WTC11 (cell line): ENCODE results near the gene DNAJC7. TPM values are rescaled to one million over a fixed set of nuclear protein-coding genes. Genes with fewer than 3 reads are reported as not detected.

ENCODE experiments used
- ATAC-seq: fragments of 200-7000 bp; cut with Tn5 transposase; 2 replicates; pipeline ENCODE4 v1.10.0; 2021; ENCODE audit warnings: mild to moderate bottlenecking, moderate library complexity
- CTCF ChIA-PET: fragments of 300-600 bp; sonication (Branson Sonifier 250); formaldehyde crosslinking; loops from one replicate; lab custom pipeline; 2021; ENCODE audit warnings: antibody characterized with exemption; lab: Charles Lee
- POLR2A ChIA-PET: fragments of 350-600 bp; sonication (Branson Sonifier 250); formaldehyde crosslinking; loops from one replicate; lab custom pipeline; 2021; ENCODE audit warnings: antibody characterized with exemption; lab: Charles Lee
- DNase-seq: peaks from one replicate; pipeline ENCODE4 v3.0.0; 2021; ENCODE audit warnings: low spot score
- H3K27ac Mint-ChIP-seq: 2 replicates; pipeline ENCODE4 v1.8.0; 2021; ENCODE audit warnings: mixed read lengths
- H3K27me3 Mint-ChIP-seq: 2 replicates; pipeline ENCODE4 v1.8.0; 2021; ENCODE audit warnings: low read depth, mild to moderate bottlenecking, moderate library complexity, mixed read lengths
- H3K36me3 Mint-ChIP-seq: 2 replicates; pipeline ENCODE4 v1.8.0; 2021; ENCODE audit warnings: mixed read lengths
- H3K4me1 Mint-ChIP-seq: 2 replicates; pipeline ENCODE4 v1.8.0; 2022; ENCODE audit warnings: mixed read lengths
- H3K4me3 Mint-ChIP-seq: 2 replicates; pipeline ENCODE4 v1.8.0; 2021; ENCODE audit warnings: mild to moderate bottlenecking, moderate library complexity, mixed read lengths
- H3K9me3 Mint-ChIP-seq: 2 replicates; pipeline ENCODE4 v1.8.0; 2021; ENCODE audit warnings: mixed read lengths
- ATF1 ChIP-seq: sonication (generic); formaldehyde crosslinking; IDR thresholded peaks from 2 replicates; pipeline ENCODE4 v1.8.1; 2023; ENCODE audit warnings: mild to moderate bottlenecking, moderate library complexity, missing genetic modification reagents
- ATF3 ChIP-seq: sonication (generic); formaldehyde crosslinking; conservative IDR thresholded peaks from 2 replicates; pipeline ENCODE4 v1.8.1; 2022; ENCODE audit warnings: mild to moderate bottlenecking, missing genetic modification reagents
- CREM ChIP-seq: sonication (generic); formaldehyde crosslinking; IDR thresholded peaks from 2 replicates; pipeline ENCODE4 v1.8.1; 2022; ENCODE audit warnings: mild to moderate bottlenecking, missing genetic modification reagents, moderate library complexity
- ESRRA ChIP-seq: sonication (generic); formaldehyde crosslinking; IDR thresholded peaks from 2 replicates; pipeline ENCODE4 v1.8.1; 2022; ENCODE audit warnings: mild to moderate bottlenecking, missing genetic modification reagents, borderline replicate concordance
- FOXK1 ChIP-seq: sonication (generic); formaldehyde crosslinking; IDR thresholded peaks from 2 replicates; pipeline ENCODE4 v1.8.0; 2022; ENCODE audit warnings: mild to moderate bottlenecking, moderate library complexity, missing genetic modification reagents
- FOXP1 ChIP-seq: sonication (generic); formaldehyde crosslinking; IDR thresholded peaks from 2 replicates; pipeline ENCODE4 v1.8.0; 2022; ENCODE audit warnings: missing genetic modification reagents, mild to moderate bottlenecking, moderate library complexity, borderline replicate concordance
- GABPB1 ChIP-seq: sonication (generic); formaldehyde crosslinking; IDR thresholded peaks from 2 replicates; pipeline ENCODE4 v1.8.1; 2023; ENCODE audit warnings: mild to moderate bottlenecking, missing genetic modification reagents
- HMGA2 ChIP-seq: fragments of 250-450 bp; sonication (Bioruptor Pico); IDR thresholded peaks from 2 replicates; pipeline ENCODE4 v1.4.0; 2021; ENCODE audit warnings: mild to moderate bottlenecking, moderate library complexity
- HMGXB4 ChIP-seq: sonication (generic); formaldehyde crosslinking; IDR thresholded peaks from 2 replicates; pipeline ENCODE4 v1.8.1; 2023; ENCODE audit warnings: mild to moderate bottlenecking, moderate library complexity, missing genetic modification reagents
- IRF2 ChIP-seq: sonication (generic); formaldehyde crosslinking; IDR thresholded peaks from 2 replicates; pipeline ENCODE4 v1.8.0; 2022; ENCODE audit warnings: low read depth, missing genetic modification reagents, borderline replicate concordance
- KAT7 ChIP-seq: sonication (generic); formaldehyde crosslinking; IDR thresholded peaks from 2 replicates; pipeline ENCODE4 v1.8.1; 2023; ENCODE audit warnings: missing genetic modification reagents, mild to moderate bottlenecking, borderline replicate concordance
- NFATC4 ChIP-seq: fragments of 250-450 bp; sonication (Bioruptor Pico); IDR thresholded peaks from 2 replicates; pipeline ENCODE4 v1.9.0; 2021; ENCODE audit warnings: mild to moderate bottlenecking
- SP1 ChIP-seq: sonication (generic); formaldehyde crosslinking; conservative IDR thresholded peaks from 2 replicates; pipeline ENCODE4 v1.8.1; 2022; ENCODE audit warnings: missing genetic modification reagents
- TEAD4 ChIP-seq: sonication (generic); formaldehyde crosslinking; IDR thresholded peaks from 2 replicates; pipeline ENCODE4 v1.8.0; 2022; ENCODE audit warnings: mild to moderate bottlenecking, missing genetic modification reagents
- ZBTB43 ChIP-seq: sonication (generic); formaldehyde crosslinking; IDR thresholded peaks from 2 replicates; pipeline ENCODE4 v1.8.1; 2023; ENCODE audit warnings: mild to moderate bottlenecking, missing genetic modification reagents
- ZNF121 ChIP-seq: sonication (generic); formaldehyde crosslinking; IDR thresholded peaks from 2 replicates; pipeline ENCODE4 v1.8.0; 2023; ENCODE audit warnings: missing genetic modification reagents
- ZNF317 ChIP-seq: sonication (generic); formaldehyde crosslinking; IDR thresholded peaks from 2 replicates; pipeline ENCODE4 v1.8.1; 2023; ENCODE audit warnings: low read depth, mild to moderate bottlenecking, moderate library complexity, missing genetic modification reagents, borderline replicate concordance
- total RNA-seq: library from RNA; stranded (reverse); gene quantifications from 3 replicates; pipeline ENCODE4 v1.2.3, GENCODE V29; 2021
- TF ChIP-seq, protein P1 (sequence below): sonication (generic); formaldehyde crosslinking; IDR thresholded peaks from 2 replicates; pipeline ENCODE4 v1.8.0; 2022; ENCODE audit warnings: mild to moderate bottlenecking, missing genetic modification reagents
- TF ChIP-seq, protein P2 (sequence below): sonication (generic); formaldehyde crosslinking; IDR thresholded peaks from 2 replicates; pipeline ENCODE4 v1.8.0; 2023; ENCODE audit warnings: missing genetic modification reagents
- TF ChIP-seq, protein P3 (sequence below): fragments of 250-450 bp; sonication (Bioruptor Pico); IDR thresholded peaks from 2 replicates; pipeline ENCODE4 v1.8.0; 2021; ENCODE audit warnings: mild to moderate bottlenecking

The DNAJC7 gene
- total RNA-seq, 1 experiment from 2014 or later, result 140 TPM

DNA sequence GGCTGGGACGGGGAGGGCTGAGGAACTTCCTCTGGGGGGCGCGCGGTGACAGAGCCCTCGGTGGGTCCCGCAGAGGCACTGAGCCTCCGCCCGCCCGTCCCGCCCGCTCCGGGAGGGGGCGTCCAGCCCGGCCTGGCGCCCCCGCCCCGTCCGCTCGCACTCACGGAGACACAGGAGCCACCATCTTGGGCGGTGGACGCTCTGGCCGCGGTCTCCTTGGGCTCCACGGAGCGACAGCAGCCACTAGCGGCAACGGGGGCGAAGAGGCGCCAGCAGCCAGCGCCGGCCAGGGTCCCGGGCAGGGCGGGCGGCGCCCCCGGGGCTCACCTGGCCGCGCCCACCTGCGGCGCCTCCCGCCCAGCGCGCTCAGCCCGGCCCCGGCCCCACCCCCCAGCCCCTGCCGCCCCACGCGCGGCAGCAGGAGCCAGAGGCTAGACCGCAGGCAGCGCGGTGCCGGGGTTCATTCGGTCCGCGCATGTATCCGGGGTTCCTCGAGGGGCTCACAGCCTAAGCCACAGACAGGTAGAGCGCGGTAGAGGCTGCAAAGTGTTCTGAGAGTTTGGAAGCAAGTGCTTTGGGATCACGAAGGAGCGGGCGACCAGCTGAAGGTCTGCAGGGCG is 33.3 kb upstream of the DNAJC7 start, which contains the start of gene C17orf113:
C17orf113 (minus strand) TSS at position 209 of the 620 bp plus-strand sequence. CDS start 7,225 bp downstream, outside the sequence.
- H3K4me3 Mint-ChIP-seq, result peak within 1 kb of the TSS; percentile 76
- H3K4me1 Mint-ChIP-seq, result peaks cover 46% of the 10 kb centered on the region
- TF ChIP-seq, protein P1, sequence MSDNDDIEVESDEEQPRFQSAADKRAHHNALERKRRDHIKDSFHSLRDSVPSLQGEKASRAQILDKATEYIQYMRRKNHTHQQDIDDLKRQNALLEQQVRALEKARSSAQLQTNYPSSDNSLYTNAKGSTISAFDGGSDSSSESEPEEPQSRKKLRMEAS (CRISPR knock-in tag), result no peak
- no peak for TF ChIP-seq GABPB1
- TF ChIP-seq ESRRA (CRISPR knock-in tag), result peak; percentile 20; the same call in 1 of the 2 replicates
- no peak for TF ChIP-seq CREM (CRISPR knock-in tag)
- TF ChIP-seq, protein P2, sequence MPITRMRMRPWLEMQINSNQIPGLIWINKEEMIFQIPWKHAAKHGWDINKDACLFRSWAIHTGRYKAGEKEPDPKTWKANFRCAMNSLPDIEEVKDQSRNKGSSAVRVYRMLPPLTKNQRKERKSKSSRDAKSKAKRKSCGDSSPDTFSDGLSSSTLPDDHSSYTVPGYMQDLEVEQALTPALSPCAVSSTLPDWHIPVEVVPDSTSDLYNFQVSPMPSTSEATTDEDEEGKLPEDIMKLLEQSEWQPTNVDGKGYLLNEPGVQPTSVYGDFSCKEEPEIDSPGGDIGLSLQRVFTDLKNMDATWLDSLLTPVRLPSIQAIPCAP (CRISPR knock-in tag), result no peak
- no peak for TF ChIP-seq NFATC4
- 0 out of 2 replicates have a peak, but pooled peaks have one; percentile 16 for TF ChIP-seq ZBTB43
- peak; percentile 79; the same call in 1 of the 2 replicates for TF ChIP-seq FOXP1 (CRISPR knock-in tag)
- peak; percentile 96 for TF ChIP-seq HMGXB4 (CRISPR knock-in tag)
- TF ChIP-seq, protein P3, sequence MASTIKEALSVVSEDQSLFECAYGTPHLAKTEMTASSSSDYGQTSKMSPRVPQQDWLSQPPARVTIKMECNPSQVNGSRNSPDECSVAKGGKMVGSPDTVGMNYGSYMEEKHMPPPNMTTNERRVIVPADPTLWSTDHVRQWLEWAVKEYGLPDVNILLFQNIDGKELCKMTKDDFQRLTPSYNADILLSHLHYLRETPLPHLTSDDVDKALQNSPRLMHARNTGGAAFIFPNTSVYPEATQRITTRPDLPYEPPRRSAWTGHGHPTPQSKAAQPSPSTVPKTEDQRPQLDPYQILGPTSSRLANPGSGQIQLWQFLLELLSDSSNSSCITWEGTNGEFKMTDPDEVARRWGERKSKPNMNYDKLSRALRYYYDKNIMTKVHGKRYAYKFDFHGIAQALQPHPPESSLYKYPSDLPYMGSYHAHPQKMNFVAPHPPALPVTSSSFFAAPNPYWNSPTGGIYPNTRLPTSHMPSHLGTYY, result no peak
- TF ChIP-seq ZNF121 (CRISPR knock-in tag), result no peak
- peak; percentile 65 for TF ChIP-seq SP1
- TF ChIP-seq KAT7 (CRISPR knock-in tag), result peak; percentile 48; the same call in 1 of the 2 replicates
- ATAC-seq, result peak; percentile 72
- H3K9me3 Mint-ChIP-seq, result no peaks in the 10 kb centered on the region
- no peaks in the 10 kb centered on the region for H3K36me3 Mint-ChIP-seq
- H3K27ac Mint-ChIP-seq, result no peak within 1 kb of the TSS
- CTCF ChIA-PET, result interaction anchor here (0.9 to 2.1 kb wide), 13 partner anchors 8 to 134 kb away, joined by 3 to 21 read pairs (median 4); partner anchors contain the start of genes DNAJC7, KAT2A and NKIRAS2
- peak; percentile 75 for DNase-seq
- H3K27me3 Mint-ChIP-seq, result peaks cover 9% of the 10 kb centered on the region
- POLR2A ChIA-PET, result interaction anchor here (1.7 kb wide), 1 partner anchor 10 kb away, joined by 6 read pairs; no protein-coding TSS in a partner anchor

DNA sequence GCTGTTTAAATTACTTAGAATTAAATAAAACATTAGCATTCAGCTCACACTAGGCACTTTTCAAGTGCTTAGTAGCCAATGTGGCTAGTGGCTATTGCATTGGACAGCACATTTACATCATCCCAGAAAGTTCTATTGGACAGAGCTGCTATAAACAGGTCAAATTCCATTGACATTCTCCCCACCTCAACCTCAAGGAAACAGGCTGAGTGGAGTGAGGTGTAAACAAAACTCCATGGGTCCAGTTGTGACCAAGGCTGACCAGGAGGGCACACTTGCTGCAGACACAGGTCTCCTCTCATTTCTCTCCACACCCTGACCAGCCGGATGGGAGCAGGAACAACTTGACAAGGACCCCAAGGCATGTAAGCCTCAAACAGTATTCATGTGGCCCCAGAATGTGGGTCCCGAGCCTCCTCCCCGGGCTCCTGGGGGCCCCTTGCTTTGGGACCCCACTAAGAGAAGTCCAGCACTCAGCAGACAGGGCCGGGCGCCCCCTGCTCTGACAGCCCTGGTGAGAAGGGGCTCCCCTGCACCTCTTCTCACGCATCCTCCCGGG is 32.7 kb upstream of the DNAJC7 start:
- ChIA-PET CTCF (interaction anchor here (0.9 to 1.4 kb wide), 4 partner anchors 9 to 51 kb away, joined by 3 to 8 read pairs (median 6); partner anchors contain the start of gene NKIRAS2), POLR2A (interaction anchor here (1.7 kb wide), 1 partner anchor 10 kb away, joined by 6 read pairs; no protein-coding TSS in a partner anchor)
- peak; percentile 5; the same call in 1 of the 2 replicates for ATAC-seq
- H3K27ac Mint-ChIP-seq, result no peak overlapping the region
- no peak for DNase-seq
- peaks cover 40% of the 10 kb centered on the region for H3K4me1 Mint-ChIP-seq
- peaks cover 9% of the 10 kb centered on the region for H3K27me3 Mint-ChIP-seq
- no peak for TF ChIP-seq IRF2
- TF ChIP-seq ZNF317 (CRISPR knock-in tag), result no peak
- TF ChIP-seq FOXK1 (CRISPR knock-in tag), result no peak
- TF ChIP-seq ZBTB43, result 0 out of 2 replicates have a peak, but pooled peaks have one; percentile 31
- TF ChIP-seq ATF3, result no peak
- TF ChIP-seq HMGA2 (CRISPR knock-in tag), result no peak
- no peak for TF ChIP-seq TEAD4 (CRISPR knock-in tag)
- no peak for TF ChIP-seq ATF1 (CRISPR knock-in tag)
- no peaks in the 10 kb centered on the region for H3K36me3 Mint-ChIP-seq
- peak overlapping the region; percentile 71 for H3K4me3 Mint-ChIP-seq
- no peaks in the 10 kb centered on the region for H3K9me3 Mint-ChIP-seq
